ENCODE measurements around the gene TMEM141. TPM values are rescaled to one million over a fixed set of nuclear protein-coding genes. Genes with fewer than 3 reads are reported as not detected.

TMEM141 gene
- total and polyA plus RNA-seq, 2 of the 8 experiments (the other 6 are each of a cell fraction or from before 2014, with no cell fraction given): 51.1 to 137 TPM

GRCh38 chr9:136762221-136762691 is 28.9 kb upstream of the TMEM141 start (continued):
- TF ChIP-seq TAF7 (optimal IDR thresholded peaks at IDR 0.05; ENCODE audit: borderline replicate concordance, low read depth, low read length) (no peak), RBBP5 (IDR thresholded peaks at IDR 0.05; ENCODE audit: borderline replicate concordance, low read depth, low read length) (no peak), CBX8 (IDR thresholded peaks at IDR 0.05; ENCODE audit: borderline replicate concordance, low read depth, low read length) (no peak)

Data from H1 (cell line).